IPS DF 4.7 (cell line): ENCODE data around the gene GDF11.

Source experiments
- DNase-seq: peaks from one replicate; pipeline ENCODE4 v3.0.0-alpha.2; 2013; ENCODE audit warnings: low spot score; ENCODE audit errors: extremely low read depth

GDF11 gene

DNA sequence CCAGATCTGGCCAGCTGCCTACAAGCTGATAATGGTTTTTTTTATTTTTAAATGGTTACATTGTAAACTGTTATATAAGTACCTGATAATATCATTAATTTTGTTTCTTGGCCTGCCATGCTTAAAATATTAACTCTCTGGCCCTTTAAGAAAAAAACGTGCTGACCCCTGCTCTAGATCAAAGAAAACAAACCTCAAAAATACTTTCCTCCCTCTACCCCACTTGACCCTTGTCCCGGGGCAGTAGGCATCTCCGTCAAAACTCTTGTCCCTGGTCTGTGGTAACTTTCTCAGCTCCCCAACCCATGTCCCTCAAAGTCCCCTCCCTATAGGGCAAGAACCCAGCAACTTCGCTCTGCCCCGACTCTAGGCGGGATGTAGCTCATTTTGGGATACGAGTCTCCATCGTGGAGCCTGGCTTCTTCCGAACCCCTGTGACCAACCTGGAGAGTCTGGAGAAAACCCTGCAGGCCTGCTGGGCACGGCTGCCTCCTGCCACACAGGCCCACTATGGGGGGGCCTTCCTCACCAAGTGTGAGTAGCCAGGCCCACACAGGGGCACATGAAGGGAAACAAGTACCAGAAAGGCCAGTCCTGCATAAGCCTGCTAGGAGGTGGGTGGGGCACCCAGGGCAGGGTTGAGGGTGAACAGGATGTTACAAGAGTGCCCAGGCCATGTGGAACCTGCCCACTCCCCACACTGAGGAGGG, 19.3 kb upstream of the GDF11 start:
- no peak for DNase-seq

DNA sequence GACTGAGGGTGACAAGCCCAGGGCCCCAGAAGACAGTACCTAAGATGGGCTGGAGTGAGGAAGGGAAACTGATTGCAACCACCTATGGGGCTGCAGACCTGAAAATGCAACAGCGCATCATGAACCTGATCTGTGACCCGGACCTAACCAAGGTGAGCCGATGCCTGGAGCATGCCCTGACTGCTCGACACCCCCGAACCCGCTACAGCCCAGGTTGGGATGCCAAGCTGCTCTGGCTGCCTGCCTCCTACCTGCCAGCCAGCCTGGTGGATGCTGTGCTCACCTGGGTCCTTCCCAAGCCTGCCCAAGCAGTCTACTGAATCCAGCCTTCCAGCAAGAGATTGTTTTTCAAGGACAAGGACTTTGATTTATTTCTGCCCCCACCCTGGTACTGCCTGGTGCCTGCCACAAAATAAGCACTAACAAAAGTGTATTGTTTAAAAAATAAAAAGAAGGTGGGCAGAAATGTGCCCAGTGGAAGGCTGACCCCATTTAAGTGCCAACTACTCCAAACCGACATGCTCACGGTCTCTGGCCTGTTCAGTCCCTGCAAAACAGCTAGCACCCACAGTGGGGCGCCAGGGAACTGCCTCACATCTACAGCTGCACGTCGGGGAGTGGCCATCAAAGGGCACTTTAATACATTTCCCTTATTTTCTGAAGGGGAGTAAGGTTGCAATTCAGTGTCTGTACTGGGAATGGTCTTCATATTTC, 18.5 kb upstream of the GDF11 start:
- DNase-seq: no peak

DNA sequence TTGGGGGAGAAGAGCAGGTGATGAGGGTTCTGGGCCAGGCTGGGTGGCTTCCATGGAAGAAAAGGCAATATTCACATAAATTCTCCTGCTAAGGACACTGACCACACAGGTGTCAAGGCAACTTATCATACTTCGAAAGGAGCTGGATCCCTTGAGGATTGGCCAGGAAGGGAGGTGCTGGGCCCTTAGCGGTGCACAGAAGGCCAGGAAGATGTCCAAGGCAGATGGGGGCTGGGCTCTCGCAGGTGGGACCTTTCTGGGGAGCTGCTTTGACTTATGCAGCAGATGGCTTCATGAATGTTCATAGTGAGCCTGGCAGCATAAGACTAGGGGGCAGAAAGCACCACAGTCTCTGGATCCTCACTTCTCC, 18.0 kb upstream of the GDF11 start:
- no peak for DNase-seq

DNA sequence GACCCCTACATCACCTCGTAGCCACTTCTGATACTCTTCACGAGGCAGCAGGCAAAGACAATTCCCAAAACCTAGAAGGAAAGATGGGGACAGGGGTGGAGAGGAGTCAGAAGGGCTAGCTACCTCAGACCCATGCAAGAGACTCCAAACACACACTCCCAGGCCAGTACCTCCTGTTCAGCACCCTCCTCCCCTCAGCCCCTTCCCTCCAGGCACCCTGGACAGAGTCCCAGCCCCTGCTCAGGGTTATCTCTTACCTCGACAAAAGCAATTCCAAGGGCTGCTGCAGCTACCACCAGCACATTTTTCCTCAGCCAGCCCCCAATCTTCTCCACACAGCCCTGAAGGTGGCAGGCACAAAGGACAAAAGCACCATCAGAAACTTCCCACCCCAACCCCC, 17.4 kb upstream of the GDF11 start:
- no peak for DNase-seq

DNA sequence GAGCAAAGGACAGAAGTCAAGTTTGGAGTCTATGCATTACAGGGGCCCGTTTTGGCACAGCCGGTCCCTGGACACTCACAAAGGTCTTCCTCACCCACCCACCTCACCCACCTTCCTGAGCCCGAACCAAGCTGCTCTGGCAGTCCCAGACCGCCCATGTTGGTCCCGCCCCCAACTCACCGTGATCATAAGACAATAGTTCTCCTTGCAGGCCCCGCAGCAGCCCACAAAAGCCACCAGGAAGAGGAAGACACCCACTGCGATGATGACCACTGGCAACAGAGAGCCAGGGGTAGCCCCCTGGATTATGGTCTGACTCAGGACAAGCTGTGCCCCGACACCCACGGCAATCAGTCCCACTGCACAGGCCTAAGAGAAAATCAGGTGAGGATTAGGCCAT, 16.0 kb upstream of the GDF11 start:
- DNase-seq: no peak

DNA sequence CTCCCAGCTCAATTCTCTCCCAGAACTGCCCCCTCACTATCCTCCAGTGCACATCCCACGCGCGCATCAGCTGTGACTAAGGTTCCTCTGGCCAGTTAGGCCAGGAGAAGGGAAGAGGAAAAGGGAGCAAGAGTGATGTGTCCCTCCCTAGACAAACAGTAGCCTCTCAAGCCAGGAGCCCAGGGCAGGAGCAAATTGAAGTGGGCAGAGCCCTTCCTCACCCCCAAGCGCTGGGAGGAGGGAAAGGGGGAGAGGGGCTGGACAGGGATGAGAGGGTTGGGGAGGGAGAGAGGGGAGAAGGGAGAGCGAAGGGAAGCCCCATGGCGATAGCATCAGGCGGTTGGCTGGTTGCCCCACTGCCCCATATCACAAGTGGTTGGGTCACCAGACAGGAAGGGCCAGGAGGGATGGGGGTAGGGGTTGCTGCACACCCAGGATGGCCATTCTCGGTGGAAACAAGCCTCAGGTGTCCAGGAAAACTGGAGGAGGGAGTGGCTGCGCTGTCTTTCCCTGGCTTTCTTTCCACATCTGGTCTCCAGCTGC, 15.2 kb upstream of the GDF11 start:
- DNase-seq: no peak

DNA sequence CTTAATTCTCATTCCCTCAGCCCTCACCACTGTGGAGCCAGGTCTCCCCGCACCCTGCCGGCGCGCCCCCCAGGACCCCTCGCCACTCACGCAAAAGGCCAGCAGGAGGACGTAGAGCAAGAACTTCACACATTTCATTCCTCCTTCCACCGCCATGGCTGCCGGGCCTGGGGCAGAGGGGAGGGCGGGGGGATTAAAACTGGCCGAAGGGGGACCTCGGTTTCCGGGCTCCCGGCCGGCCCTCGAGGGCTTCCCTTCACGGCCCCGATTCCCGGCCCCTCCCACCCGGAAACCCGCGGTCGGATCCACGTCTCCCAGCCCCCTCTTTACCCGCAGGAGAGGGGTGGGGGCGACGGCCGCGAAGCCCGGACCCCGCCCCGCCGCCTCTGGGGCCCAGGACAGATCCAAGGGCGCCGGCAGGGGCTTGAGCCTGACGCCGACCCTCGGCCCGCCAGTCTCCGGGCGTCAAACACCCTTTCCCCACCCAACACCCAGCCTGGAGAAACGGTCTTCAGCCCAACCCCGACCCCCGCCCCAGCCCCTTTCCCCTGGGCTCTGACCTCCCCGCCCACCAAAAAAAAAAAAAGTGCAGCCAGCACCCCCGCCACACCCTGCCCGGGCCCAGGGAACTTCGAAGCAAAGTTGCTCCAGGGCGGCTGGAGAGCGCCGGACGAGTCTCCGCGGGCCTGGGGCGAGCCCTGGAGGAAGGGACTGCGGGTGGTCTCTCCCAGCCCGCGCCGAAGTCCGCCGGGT, 14.6 kb upstream of the GDF11 start:
- no peak for DNase-seq

DNA sequence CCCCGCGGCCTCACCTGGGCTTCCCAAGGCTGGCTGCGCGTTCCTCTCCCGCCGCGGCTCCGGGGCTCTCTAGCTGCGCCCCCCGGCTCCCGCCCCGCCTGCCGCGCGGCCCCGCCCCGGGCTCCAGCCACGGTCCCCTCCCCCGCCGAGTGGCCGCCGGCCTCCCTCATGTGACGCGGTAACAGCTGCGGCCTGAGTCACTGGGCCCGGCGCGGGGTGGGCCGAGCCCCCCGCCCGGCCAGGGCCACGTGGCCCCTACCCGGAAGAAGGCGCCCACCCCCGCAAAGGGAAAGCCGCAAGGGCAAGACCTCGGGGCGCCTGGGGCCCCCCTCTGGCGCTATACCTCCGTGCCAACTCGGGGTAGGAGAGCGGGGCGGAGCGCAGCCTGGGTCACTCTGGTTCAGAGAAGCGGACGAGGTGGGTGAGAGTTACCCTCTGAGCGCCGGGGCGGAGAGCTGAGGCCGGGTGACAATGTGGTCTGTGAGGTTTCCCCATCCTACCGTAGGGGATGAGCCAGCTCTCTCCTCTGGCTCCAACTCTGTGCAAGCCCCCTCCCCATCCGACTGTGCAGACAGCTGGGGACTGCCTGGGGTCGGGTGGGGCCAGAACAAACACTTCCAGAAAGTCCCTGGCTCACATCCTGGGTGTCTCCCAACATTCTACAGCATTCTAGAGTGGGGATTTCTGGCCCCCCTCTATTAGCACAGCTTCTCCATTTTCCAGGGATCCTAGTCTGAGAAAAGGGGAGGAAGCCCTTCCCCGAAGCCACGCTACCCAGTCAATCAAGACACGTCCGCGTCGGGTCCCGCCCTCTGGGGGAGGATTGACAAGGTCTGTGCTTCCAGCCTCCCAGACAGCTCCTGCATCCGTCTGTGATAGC, 13.7 kb upstream of the GDF11 start, which contains the start of gene CD63:
Gene CD63 (minus strand): TSS at position 71 of the 880 bp plus-strand sequence. CDS start 668 bp downstream, outside the sequence.
- DNase-seq: no peak

DNA sequence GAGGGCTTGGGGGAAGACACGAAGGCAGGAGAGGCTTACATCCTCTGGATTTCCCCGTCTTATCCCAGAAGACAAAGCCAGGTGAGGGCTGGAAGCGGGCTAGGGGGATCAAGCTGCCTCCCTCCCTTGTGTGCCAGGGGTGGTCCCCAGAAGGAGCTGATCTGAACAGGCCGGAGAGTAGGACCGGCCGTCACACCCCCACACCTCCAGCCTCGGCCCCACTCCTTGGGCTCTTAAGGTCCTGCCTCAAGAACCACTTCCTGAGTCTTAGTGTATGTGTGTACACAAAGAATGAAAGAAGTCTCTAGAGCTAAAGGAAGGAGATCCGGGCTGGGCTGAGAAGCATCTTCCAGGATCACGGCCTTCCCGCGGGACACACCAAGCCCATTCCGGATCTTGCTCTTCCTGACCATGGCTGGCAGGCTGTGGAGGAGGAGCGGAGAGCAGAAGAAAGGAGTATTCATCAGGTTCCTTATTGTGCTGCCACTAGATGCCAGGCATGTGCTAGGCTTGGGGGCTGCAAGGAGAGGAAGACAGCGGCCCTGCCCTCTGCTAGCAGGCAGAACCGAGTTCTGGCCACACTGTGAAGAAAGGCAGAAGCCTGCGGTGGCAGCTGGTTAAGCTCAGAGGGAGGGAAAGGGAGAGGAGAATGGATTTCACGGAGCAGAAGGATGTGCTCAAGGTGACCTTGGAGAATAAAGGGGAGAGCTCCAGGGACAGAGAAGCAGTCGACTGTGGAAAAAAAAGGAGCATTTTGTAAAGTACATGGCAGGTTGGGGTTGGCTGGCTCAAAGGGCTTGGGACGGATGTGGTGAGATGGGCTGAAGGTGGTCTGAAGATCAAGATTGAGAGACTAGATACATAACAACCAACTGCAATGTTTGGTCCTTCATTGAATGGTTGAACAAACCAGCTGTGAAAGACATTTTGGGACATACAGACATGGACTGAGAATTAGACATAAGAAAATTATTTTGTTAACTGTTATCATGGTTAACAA, 12.8 kb upstream of the GDF11 start:
- no peak for DNase-seq

DNA sequence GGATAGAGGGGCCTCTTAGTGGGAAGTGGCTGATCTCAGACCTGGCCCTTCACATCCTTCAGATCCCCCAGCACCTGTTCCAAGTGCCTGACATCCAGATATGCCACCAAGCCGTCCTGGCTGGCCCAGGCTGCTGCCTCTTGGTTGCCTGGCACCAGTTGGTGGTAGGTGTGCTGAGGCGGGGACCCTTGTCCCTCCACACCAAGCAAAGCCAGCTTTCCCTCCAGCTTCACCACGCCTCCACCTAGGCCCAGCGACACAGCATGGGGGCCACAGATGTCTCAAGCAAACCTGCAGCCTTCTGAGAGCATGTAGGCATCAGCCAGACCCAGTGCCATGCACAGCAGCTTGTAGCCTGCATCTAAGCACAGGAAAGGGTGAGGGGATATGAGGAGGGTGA, 10.6 kb upstream of the GDF11 start:
- no peak for DNase-seq

DNA sequence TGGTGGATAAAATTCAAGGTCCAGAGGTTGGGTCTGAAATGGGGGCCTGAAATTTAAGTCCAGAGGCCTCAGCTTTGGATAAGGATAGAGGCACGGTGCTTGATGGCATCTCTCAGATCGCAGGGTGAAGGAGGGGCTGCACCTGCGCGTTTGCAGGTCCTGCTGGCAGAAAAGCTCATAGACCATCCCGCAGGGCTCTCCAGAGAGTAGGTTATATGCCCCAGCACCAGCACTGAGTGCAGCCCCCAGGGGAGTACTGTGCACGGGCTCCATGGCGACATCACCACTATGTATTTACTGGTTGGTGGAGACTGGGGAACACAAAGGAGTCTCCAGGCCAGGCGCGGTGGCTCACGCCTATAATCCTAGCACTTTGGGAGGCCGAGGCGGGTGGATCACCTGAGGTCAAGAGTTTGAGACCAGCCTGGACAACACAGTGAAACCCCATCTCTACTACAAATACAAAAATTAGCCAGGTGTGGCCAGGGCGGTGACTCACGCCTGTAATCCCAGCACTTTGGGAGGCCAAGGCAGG, 9.8 kb upstream of the GDF11 start:
- DNase-seq: no peak

DNA sequence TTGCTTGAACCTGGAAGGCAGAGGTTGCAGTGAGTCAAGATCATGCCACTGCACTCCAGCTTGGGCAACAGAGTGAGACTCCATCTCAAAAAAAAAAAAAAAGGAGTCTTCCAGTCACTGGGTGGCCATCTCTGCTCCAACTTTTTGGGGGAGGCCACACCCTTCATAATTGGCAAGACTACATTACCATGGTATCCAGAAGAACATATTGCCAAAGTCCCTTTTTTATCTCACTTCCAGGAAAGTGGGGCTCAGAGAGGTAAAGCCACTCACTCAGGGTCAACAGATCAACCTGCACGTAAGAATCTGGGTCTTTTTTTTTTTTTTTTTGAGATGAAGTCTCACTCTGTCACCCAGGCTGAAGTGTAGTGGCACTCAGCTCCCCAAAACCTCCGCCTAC, 9.1 kb upstream of the GDF11 start:
- DNase-seq: no peak

DNA sequence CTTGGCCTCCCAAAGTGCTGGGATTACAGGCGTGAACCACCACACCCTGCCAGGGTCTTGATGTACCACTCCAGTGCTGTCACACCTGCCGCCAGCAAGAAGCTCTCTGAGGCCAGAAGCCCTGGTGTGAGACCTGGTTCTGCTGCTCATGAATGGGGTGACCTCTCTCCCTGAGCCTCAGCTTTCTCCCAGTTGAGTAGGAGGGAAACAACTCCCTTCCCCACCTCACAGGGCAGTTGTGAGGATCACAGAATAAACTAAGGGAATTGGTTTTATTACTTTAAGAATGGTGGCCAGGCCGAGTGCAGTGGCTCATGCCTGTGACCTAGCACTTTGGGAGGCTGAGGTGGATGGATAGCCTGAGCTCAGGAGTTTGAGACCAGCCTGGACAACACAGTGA, 8.3 kb upstream of the GDF11 start:
- DNase-seq: no peak

DNA sequence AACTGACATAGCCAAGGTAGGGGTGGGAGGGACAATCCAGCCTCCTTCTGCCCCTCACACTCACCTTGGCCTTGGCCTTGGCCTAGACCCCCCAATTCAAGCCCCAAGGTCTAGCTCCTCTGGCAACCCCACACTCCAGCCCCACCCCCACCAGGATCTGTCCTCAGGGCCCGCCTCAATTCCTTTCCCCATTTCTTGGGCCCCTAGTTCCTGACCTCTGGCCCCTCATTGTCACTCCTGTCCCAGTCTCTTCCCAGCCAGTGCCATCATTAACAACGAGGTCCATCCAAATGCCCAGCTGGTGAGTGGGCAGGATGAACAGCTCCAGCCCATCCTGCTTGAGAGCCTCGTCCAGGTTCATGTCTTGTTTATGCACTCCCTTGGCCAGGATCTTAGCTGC, 6.8 kb upstream of the GDF11 start:
- no peak for DNase-seq

DNA sequence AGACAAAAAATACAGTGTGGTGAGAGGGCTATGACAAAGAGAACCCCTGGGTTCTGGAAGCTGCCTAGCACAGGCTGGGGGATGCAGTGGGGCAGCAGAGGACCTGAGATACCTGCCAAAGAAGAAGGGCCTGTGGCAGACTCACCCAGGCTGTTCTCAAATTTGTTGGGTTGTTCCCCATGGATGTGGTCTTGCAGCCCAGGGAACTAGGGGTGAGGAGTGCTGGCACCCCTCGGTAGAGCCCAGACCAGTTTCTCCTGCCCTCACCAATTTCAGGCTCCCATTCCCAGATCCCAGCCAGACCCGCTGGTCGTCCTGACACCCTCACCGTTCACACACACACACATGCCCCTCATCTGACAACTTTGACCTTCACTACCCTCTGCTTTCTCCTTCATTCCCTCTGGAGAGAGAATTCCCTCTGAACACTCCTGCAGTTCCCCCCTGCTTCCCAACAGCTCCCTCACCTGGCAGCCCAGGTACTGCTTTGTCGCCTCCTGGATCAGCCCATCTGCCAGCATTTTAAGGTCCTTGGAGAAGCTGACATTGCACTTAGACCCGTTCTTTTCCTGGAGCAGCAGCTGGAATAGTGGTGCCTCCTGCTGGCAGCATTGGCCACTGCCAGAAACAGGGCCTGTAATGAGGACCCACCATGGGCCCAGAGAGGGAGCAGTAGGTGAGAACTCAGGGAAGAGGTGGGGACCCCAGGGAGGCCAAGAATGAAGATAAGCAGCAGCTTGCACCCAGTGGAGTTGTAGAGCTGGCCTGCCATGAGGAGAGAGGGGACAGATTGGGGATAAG, 5.9 kb upstream of the GDF11 start:
- DNase-seq: peak; percentile 95

DNA sequence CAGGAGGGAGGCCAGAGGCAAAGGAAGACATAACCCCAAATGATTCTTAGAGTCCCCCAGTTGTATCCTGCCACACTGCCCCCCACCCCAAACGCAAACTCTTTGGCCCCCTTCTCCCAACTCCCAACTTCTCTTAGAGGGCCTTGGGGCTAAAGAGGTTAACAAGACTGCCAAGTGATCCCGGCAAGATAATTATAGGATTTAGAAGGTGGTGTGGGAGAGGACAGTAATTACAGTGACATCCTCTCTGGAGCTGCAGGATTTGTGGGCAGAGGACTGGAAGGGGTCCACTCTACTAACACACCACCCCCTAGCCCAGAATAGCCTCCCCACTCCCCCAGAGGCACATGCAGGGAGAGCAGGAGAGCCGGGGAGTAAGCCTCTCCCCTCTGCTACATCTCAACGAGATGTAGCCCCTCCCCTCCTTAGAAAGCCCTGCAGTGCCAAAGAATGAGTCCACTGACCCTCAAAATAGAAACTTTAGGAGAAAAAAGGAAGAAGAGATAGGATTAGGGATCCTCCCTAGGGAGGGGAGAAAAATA, 5.3 kb upstream of the GDF11 start:
- no peak for DNase-seq

DNA sequence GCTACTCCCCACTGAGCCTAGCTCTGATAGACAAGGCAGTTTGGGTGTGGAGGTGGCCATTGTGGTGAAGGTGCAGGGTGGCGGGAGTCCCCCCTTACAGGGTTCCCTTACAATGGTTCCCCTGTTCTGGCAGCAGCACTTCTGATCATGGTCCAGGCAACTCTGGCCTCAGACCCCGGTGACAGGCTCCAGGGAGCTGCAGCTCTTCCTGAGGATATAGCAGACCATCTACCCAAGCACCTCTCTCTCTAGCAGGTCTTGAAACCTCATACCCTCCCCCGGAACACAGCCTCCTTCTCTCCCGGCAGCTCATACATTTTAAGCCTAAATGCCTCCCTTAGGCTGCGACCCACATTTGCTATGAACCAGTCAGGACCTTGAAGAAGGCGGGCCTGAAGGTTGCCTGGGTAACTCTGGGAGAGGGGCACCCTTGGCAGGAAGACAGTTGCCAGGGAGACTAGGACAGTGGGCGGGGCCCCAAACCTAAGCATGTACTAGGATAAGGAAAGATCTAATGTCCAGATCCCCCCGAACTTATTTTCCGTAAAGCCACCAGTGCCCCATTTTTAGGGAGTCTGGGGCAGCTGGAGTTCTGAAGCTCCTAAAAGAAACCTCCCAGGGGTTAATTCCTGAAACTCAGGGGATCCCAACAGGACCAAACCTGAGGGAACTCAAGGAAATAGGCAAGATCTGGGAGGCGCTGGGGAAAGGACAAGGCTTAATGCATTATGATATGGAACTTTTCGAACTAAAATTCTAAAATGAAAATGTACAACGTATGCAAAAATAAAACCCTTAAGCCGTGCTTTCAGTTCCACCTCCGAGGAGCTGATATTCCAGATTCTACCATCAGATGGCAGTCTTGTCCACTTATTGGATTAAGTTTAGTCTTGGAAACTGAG, 4.5 kb upstream of the GDF11 start:
- DNase-seq: no peak

DNA sequence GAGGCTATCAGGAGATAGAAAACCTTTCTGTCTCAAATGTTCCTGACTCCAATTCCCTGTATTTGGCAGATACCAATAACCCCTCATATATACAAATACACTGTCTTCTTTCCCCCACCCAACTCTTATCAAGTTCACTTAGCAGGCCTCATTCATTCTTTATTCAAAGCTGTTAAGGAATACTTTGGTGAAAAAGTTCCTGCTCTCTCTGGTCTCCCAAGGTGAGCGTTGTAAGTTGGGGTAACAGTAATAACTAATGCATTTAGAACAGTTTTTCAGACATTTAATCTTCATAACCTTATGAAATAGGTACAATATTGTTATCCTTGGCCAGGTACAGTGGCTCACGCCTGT, 3.9 kb upstream of the GDF11 start:
- DNase-seq: no peak
